ENCODE measurements around the gene LACC1. TPM values are rescaled to one million over a fixed set of nuclear protein-coding genes. Genes with fewer than 3 reads are reported as not detected.

LACC1 gene
- 7.4 and 7.5 TPM in 2 replicates for total RNA-seq

DNA sequence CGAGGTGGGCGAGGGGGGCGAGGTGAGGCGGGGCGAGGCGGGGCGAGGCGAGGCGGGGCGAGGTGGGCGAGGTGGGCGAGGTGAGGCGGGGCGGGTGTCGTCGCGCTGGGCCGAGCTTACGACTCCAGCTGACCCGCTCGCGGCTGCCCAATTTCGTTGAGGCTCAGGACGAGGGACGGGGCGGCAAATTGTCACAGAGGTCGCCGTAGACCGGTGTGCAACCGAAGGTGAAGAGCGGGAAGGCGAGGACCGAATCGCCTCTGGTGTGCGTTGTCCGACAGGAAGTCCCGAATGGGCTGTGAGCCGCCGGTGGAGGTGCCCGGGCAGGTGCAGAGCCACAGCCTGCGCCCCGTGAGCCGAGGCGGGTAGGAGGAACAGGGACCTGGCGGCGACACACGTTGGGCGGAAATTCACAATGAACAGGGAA lies at the start of gene LACC1:
TSS of gene LACC1 (plus strand) at position 150 of the 427 bp plus-strand sequence. CDS start 1,082 bp downstream, outside the sequence.
- intact Hi-C loops (cut with micrococcal nuclease) = loop anchor here (1.0 to 10.0 kb wide), 9 partner anchors 215 to 1607 kb away; partner anchors contain the start of genes AKAP11, EPSTI1, GPALPP1 and NUFIP1

GRCh38 chr13:43830497-43830881 lies 49.2 kb upstream of the LACC1 start:
- intact Hi-C loops (cut with micrococcal nuclease) = no loop called here

- intact Hi-C loops (cut with micrococcal nuclease) = no loop called here
These were observed 48.6 kb upstream of the LACC1 start for GRCh38 chr13:43831088-43831487.

DNA sequence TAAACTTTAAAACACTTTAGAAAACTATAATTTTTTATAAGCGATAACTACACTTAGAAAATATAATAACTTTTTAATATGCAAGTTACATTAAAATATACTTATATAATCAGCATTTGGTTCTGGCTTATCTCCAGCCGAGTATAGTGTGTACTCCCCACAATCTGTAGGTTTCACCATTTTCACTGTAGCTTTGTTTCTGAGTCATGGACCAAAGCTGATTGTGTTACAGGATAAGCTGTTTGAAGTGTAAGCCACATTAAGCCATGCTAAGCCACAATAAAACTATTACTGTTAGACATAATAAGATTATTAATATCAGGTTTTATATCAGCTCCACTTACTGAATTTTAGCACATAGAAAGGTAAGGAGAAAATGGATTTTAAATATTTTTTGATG lies 44.0 kb upstream of the LACC1 start:
- intact Hi-C loops (cut with micrococcal nuclease) = no loop called here

DNA sequence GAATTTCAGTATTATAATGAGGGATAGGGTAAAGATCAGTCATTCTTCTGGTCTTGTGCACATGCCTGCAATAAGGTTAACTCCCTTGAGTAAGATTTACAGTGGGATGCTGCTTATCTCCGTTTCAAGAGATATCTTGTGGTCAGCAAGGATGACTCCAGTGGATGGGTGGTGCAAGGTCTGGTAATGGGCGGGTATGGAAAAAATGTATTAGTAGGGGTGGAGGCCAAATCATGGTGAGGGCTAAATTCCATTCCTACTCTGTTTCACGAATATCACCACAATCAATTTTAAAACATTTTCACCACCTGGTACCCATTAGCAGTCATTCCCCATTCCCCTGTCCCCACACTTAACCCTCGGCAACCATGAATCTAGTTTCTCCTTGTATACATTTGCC lies 40.8 kb upstream of the LACC1 start:
- intact Hi-C loops (cut with micrococcal nuclease) = no loop called here

GRCh38 chr13:43846496-43847158 lies 33.1 kb upstream of the LACC1 start:
- intact Hi-C loops (cut with micrococcal nuclease) = no loop called here

GRCh38 chr13:43848001-43848649 lies 31.6 kb upstream of the LACC1 start:
- intact Hi-C loops (cut with micrococcal nuclease) = no loop called here

GRCh38 chr13:43850873-43851272 lies 28.8 kb upstream of the LACC1 start:
- intact Hi-C loops (cut with micrococcal nuclease) = no loop called here

DNA sequence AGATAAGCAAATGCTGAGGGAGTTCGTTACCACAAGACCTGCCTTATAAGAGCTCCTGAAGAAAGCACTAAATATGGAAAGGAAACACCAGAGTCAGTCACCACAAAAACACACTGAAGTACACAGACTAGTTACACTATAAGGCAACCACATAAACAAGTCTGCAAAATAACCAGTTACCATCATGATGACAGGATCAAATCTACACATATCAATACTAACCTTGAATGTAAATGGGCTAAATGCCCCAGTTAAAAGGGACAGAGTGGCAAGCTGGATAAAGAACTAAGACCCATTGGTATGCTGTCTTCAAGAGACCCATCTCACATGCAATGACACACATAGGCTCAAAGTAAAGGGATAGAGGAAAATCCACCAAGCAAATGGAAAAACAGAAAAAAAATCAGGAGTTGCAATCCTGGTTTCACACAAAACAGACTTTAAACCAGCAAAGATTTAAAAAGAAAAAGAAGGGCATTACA lies 26.7 kb upstream of the LACC1 start:
- intact Hi-C loops (cut with micrococcal nuclease) = no loop called here

GRCh38 chr13:43861863-43862262 lies 17.8 kb upstream of the LACC1 start:
- intact Hi-C loops (cut with micrococcal nuclease) = no loop called here

GRCh38 chr13:43864921-43865320 lies 14.8 kb upstream of the LACC1 start:
- intact Hi-C loops (cut with micrococcal nuclease) = no loop called here

GRCh38 chr13:43865892-43866291 lies 13.8 kb upstream of the LACC1 start:
- intact Hi-C loops (cut with micrococcal nuclease) = no loop called here

DNA sequence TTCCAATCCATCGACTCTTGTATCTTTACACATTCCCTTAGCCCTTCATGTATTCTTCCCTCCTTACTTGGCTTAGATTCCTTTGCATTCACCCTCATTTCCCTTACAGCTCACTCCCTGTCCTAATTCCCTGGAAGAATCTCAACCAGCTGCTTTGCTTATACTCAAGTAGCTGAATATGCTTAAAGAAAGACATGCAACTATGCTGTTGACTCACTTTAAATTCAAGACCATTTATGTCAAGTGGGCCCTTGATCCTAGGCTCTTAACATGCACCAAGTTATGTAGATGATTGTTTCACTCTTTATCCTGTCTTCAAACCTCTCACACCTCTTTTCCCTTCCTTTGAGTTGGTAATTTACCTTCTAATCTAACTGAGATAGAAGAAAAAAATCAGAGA lies 7.5 kb upstream of the LACC1 start:
- intact Hi-C loops (cut with micrococcal nuclease) = loop anchor here (5.0 to 10.0 kb wide), 2 partner anchors 70 to 207 kb away; no protein-coding TSS in a partner anchor

- intact Hi-C loops (cut with micrococcal nuclease) = loop anchor here (1.0 to 10.0 kb wide), 7 partner anchors 72 to 1602 kb away; partner anchors contain the start of gene AKAP11
These were observed 5.1 kb upstream of the LACC1 start for GRCh38 chr13:43874504-43875092.

GRCh38 chr13:43876366-43876765 lies 3.3 kb upstream of the LACC1 start:
- intact Hi-C loops (cut with micrococcal nuclease) = loop anchor here (5.0 to 10.0 kb wide), 3 partner anchors 212 to 1604 kb away; partner anchors contain the start of gene AKAP11

DNA sequence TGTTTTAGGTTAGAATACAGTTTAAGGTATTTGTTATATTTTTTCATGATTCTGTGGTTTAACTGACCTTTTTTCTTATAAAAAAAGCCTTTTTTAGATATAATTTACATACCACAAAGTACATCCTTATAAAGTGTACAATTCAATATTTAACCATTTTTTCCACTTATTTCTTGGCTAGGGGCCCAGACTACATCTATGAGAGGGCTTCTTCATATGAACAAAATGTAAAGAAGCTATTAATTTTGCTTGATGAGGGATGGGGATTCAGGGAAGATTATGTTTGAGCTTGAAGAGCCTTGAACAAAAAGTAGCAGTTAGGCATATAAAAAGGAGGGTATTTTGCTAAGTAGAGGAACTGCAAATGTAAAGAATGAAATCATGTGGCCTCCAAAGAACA lies 2.4 kb upstream of the LACC1 start:
- intact Hi-C loops (cut with micrococcal nuclease) = loop anchor here (5.0 to 10.0 kb wide), 3 partner anchors 213 to 1605 kb away; partner anchors contain the start of gene AKAP11

DNA sequence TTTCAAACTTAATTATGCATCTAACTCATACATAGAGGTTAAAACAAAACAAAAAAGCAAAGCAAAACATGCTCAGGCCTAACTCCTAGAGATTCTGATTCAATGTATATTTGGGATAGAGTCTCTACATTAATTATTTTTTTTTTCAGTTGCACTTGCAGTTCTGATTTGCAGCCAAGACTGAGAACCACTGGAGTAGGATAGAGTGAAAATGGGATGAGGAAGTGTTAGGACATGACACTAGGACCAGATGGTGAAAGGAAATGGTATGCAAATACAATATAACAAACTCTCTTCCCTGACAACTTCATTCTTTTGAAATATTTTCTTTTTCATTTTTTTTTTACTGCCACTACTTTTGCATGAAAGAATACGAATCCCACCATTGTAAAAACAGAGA lies 1.9 kb upstream of the LACC1 start:
- intact Hi-C loops (cut with micrococcal nuclease) = loop anchor here (2.0 to 10.0 kb wide), 5 partner anchors 213 to 1605 kb away; partner anchors contain the start of gene AKAP11

DNA sequence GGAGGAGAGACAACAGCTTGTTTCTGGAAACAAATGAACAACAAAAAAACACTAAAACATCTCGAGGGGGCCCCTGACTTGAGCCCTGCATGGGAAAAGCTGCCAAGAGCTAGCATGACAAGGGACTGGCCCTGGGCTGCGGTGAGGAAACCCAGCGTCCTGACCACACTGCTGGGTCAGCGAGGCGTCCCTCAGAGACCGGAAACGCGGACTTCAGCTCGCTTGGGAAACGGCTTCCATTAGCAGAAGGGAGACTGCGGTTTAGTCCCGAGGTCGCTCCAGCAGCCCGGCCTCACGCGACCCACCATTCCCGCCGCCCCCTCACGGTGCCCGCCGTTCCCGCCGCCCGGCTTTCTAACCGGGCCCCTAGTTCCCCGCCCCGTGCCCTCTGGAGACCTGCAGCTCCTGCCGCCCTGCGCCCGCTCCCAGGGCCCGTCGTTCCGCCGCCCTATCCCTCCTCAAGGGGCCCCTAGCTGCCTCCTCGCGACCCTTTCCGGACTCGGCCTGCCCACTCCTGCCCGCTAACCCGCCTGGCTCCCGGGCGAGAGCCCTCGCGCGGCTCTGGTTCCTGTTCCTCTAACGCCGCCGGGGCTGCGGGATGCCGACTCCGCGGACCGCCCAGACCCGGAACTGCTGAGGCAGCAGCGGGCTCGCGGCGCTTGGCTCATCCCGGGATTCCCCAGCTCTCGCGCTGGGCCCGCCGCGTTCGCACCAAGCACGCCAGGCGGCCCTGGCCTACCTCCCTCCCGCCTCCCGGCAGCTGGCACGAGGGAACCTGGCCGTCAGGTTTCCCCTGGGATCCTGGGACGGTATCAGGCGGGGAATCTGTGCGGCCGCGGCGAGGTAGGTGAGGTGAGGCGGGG lies 581 bp upstream of the LACC1 start, which contains the start of gene CCDC122:
TSS of gene CCDC122 (minus strand) at position 849 of the 863 bp plus-strand sequence. CDS start 10,364 bp downstream, outside the sequence.
- intact Hi-C loops (cut with micrococcal nuclease) = loop anchor here (1.0 to 10.0 kb wide), 6 partner anchors 214 to 1607 kb away; partner anchors contain the start of genes AKAP11 and EPSTI1

DNA sequence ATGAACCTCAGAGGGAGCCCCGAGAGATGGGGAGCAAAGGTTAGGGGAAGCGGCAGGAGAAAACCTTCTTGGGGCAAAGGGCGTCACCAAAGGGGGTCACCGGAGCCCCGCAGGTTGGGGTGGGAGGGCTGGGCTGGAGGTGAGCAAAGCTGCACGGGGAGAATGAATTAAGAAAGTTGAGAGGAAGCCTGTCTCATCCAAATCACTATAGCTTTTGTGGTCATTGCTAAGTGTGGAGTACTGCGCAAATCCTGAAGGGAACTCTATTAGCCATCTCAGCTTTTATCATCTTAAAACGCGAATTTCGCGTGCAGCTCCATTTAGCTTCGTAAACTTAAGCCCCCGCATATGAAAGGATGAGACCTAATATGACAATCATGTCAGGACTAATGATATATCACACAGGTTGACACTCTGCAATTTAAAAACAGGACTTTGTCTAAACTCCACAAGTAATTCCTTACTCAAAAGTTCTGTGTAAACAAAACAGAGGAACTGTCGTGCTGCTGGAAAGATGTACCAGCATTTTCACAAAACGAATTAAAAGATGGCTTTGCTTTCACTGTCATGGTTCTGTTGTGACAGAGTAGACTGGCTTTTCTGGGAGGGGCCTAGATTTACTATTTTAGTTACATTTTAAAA lies 631 bp downstream of the LACC1 start:
- intact Hi-C loops (cut with micrococcal nuclease) = loop anchor here (1.0 to 2.0 kb wide), 3 partner anchors 555 to 1108 kb away; partner anchors contain the start of genes GPALPP1, NUFIP1 and TSC22D1

DNA sequence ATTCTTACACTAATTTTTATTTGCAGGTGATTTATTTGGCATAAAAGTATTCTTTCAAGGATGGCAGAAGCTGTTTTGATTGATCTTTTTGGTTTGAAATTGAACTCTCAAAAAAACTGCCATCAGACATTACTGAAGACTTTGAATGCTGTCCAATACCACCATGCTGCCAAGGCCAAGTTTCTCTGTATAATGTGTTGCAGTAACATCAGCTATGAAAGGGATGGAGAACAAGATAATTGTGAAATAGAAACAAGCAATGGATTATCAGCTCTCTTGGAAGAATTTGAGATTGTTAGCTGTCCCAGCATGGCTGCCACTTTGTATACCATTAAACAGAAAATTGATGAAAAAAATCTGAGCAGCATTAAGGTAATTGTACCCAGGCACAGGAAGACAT lies 1.2 kb downstream of the LACC1 start:
- intact Hi-C loops (cut with micrococcal nuclease) = loop anchor here (1.0 to 2.0 kb wide), 3 partner anchors 554 to 1108 kb away; partner anchors contain the start of genes GPALPP1, NUFIP1 and TSC22D1

All from T-helper 1 cell treated with Interleukin-12 subunit alpha and Interleukin-12 subunit beta and Interleukin-4 antibody, amounts not matched to agents 30 ng/mL and 1 ng/mL, for 36 hours (primary cell).